ENCODE data around the gene GFAP.

GRCh38 chr17:44909681-44910144 is 5.6 kb downstream of the GFAP start:
- TF ChIP-seq SP1 (IDR thresholded peaks at IDR 0.05) (no peak), GABPA (IDR thresholded peaks at IDR 0.05 in 1 of 2, conservative IDR thresholded peaks at IDR 0.05 in 1 of 2) (no peak), TAF1 (conservative IDR thresholded peaks at IDR 0.05) (no peak)
- TF ChIP-seq, protein P1, sequence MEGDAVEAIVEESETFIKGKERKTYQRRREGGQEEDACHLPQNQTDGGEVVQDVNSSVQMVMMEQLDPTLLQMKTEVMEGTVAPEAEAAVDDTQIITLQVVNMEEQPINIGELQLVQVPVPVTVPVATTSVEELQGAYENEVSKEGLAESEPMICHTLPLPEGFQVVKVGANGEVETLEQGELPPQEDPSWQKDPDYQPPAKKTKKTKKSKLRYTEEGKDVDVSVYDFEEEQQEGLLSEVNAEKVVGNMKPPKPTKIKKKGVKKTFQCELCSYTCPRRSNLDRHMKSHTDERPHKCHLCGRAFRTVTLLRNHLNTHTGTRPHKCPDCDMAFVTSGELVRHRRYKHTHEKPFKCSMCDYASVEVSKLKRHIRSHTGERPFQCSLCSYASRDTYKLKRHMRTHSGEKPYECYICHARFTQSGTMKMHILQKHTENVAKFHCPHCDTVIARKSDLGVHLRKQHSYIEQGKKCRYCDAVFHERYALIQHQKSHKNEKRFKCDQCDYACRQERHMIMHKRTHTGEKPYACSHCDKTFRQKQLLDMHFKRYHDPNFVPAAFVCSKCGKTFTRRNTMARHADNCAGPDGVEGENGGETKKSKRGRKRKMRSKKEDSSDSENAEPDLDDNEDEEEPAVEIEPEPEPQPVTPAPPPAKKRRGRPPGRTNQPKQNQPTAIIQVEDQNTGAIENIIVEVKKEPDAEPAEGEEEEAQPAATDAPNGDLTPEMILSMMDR (IDR thresholded peaks at IDR 0.05; ENCODE audit: low read depth, low read length, missing input control): no peak

Data from liver (tissue), 3 donors.